HG03039 (cell line): Measurements from ENCODE around the gene COPB1.

Experiments used
- ATAC-seq: cut with Tn5 transposase; IDR thresholded peaks from one replicate; pipeline ENCODE4 v1.9.1; 2021; ENCODE audit warnings: mild to moderate bottlenecking, moderate library complexity; ENCODE audit not compliant: unreplicated experiment

Gene COPB1

DNA sequence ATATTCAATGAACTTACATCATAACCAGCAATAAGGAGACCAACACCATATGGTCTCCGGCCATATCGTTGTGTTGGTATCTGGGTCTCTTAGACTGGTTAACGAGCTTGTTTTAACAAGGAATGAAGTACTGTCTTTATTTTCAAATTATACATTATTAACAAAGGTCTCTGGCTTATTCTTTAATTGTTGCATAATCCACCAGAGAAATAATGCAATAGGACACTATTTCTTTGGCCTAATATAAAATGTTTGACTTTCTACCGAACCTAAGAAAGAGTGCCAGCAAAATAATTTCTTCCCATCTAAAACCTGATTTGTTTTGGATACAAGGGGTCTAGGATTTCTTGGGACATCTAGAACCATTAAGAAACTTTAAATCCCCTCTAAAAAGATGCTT is 14.2 kb upstream of the COPB1 start:
- no peak for ATAC-seq

DNA sequence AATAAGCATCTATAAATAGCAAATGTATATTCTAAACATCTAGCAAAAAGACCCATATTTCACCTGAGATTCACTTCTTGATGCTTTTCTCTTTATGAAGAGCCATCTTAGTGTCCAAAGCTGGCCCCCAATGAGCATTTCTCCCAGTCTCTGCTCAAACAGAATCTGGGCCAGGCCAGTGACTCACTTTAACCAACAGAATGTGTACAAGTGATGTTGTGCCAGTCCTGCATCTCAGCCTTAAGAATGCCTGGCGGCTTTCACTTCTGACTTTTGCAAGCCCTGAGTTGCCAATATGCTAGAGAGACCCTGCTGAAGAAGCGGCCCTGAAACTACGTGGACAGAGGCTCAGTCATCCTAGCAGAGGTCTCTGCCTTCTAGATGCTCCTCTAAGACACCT is 6.9 kb upstream of the COPB1 start:
- ATAC-seq, result no peak

- no peak for ATAC-seq
These were observed 3.4 kb upstream of the COPB1 start for GRCh38 chr11:14503023-14503422.

- no peak for ATAC-seq
These were observed 2.4 kb upstream of the COPB1 start for GRCh38 chr11:14502039-14502438.

- peak; percentile 44 for ATAC-seq
These were observed 605 bp upstream of the COPB1 start for GRCh38 chr11:14500181-14500651.

DNA sequence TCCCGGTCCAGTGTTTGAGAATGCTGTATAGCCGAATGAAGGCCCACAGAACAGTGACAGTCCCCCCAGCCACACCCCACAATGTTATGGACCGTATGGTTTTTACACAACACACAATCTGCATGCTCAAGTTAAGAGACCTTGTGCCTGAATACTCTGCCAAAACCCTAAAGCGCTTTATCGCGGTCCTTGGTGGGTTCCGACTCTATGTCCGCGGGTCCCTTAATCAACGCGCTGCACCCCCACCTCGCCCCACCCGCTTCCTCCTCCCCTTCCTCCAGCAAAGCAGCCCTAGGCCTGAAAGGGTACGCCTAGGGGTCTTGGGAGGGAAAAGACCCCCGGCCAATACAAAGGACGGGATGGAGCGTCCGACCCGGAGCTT is 442 bp downstream of the COPB1 start:
- ATAC-seq, result peak; percentile 15

GRCh38 chr11:14480716-14481115 is 18.9 kb downstream of the COPB1 start:
- no peak for ATAC-seq

GRCh38 chr11:14471127-14471526 is 28.5 kb downstream of the COPB1 start:
- ATAC-seq, result no peak

- ATAC-seq, result no peak
These were observed 36.0 kb downstream of the COPB1 start for GRCh38 chr11:14463623-14464022.

DNA sequence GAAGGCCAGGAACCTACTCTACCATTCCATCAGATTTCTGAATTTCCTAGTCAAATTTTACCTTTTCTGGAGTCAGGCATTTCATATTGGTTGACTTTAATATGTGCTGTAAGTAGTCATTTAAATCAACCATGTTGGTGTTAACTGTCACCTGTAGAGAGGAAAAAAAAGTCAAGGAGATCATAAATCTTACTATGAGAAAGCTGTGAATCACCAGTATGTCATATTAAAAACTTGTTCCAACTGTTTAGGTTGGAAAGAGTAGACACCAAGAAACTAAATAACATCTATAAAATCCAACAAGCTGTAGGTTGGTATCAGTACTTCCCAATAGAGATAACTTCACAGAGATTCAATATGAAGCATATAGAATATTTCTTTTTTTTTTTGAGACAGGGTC is 39.5 kb downstream of the COPB1 start:
- ATAC-seq, result no peak

GRCh38 chr11:14458377-14458776 is 41.2 kb downstream of the COPB1 start:
- no peak for ATAC-seq

DNA sequence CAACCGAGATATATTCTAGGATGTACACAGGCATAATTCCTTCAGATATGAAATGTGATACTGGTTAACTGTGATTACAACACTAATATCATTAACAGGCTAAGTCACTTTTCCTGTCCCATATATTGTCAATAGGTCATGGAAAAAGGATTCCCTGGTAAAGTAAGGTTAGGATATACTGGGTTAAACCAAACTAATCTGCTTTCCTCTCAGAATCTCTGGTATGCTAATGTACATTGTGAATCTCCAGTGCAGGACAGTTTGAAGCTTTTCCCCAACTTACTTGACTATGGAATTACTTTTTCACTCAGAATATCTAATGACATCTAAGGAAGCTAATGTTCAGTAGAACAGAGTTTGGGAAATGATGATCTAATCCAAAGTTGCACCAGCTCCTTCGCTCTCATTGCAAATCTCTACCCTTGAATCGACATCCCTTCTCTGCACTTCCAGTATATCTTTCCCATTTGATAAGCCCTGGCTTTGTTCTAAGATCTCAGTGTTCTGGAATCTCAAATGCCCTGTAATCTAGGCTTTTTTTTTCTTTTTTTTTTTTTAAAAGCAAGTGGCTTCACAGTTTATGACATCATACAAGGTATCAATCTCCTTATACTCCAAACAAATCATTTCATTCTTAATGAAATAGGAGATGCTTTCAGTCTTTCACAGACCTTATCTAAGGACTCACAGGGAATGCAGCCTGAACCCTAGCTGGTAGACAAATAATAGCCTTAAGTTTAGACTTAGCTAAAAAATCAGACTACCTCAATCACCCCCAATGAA is 43.8 kb downstream of the COPB1 start:
- ATAC-seq, result no peak

DNA sequence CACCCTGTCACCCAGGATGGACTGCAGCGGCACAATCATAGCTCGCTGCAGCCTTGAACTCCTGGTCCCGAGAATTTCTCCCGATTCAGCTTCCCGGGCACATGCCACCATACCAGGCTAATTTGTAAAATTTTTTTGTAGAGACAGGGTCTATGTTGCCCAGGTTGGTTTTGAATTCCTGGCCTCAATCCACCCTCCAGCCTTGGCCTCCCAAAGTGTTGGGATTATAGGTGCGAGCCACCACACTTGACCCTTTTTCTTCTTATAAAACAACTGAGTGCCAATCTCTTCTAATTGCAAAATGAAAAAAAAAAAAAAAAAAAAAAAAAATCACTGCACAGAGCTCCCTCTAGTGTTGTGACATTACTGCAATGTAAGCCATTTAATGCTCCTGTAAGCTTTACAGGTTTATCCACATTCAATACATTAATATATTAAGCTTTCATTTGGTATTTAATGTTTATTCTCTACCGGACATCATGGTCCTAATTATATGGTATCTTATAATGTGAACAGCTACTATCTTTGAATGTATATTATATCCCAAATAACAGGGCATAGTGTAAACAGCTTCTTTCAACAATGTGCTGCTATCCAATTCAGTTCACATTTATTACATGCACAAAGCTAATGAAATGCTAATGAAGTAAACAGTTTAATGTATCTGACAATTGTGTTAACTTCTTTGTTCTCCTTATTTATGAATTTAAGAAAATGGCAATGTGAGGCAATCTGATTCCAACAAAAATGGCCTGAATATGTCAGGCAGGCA is 44.6 kb downstream of the COPB1 start:
- no peak for ATAC-seq

- ATAC-seq, result no peak
These were observed 47.8 kb downstream of the COPB1 start for GRCh38 chr11:14451825-14452224.

GRCh38 chr11:14449302-14449714 is 50.3 kb downstream of the COPB1 start:
- no peak for ATAC-seq

GRCh38 chr11:14448240-14448639 is 51.4 kb downstream of the COPB1 start:
- no peak for ATAC-seq

GRCh38 chr11:14446701-14447169 is 52.9 kb downstream of the COPB1 start:
- ATAC-seq, result no peak

DNA sequence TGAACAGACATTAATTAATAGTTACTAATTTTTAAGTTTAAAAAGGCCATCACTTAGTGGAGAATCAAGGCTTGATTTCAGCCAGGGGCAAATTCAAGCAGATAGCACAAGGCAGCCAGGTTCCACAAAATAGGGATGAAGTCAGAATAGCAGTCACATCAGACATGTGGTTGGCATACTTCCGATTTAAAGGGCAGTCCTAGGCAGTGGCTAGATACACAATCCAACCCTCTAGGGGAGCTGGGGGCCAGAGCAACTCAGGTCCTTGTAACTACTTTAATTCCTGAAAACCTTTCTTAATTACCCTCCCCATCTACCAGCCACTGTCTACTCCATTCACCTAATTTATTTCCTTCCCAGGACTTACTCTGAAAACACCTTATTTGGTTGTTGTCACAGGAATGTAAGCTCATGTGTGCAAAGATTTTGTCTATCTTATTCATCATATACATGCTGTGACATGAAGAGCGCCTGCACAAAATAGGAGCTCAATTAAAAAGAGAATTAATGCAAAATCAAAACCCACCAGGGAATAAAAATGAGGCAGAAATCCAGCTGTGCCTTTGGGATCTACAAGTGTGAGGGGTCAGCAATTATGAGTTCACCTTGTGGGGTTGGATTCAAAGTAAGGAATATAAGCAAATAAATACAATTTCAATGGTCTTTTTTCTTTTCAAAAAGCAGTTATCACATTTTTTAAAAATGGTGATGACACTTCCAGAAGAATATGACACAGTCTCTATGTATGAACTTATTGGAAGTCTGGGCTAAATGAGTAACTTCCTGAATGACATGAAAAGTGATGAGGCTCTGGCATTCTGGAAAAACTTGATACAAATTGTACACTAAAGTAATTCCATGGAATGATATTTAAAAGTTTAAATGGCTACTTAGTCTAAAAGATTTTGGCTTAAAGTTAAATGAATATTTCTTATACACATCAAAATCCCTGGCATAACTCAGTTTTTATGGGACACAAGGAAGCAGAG is 53.8 kb downstream of the COPB1 start:
- ATAC-seq, result no peak

DNA sequence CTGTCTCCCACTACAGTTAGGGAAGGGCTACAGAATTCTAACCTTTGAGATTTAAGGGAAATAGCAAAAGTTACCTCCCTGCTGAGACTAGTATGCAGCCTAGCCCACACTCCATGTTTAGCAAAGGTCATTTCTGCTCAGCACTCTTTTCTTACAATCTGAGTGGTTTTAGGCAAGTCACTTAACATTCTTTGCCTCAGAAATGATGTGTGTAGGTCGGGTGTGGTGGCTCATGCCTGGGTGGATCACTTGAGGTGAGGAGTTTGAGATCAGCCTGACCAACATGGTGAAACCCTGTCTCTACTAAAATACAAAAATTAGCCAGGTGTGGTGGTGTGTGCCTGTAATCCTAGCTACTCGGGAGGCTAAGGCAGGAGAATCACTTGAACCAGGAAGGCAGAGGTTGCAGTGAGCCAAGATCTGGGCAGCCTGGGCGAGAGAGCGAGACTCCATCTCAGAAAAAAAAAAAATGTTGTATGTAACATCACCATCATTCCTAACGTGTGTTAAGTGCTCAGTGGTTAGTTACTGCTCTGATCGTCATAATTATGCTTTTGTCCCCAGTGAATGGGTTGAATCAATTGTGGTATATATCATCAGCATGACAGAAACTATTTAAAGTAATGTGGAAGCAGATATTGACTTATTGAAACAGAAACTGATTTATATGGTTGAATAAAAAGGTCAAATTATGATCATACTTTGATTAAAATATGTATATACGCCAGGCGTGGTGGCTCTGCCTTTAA is 55.0 kb downstream of the COPB1 start:
- ATAC-seq, result no peak

GRCh38 chr11:14443638-14444037 is 56.0 kb downstream of the COPB1 start:
- ATAC-seq, result no peak
